Kidney (tissue), 14 donors: Measurements from ENCODE around the gene STKLD1. TPM values are rescaled to one million over a fixed set of nuclear protein-coding genes. Genes with fewer than 3 reads are reported as not detected.

Source experiments
- DNase-seq, 5 donors: peaks; one replicate each; pipeline ENCODE4 v3.0.0-alpha.2; 2013 to 2020
- FAIRE-seq: peaks from 2 replicates; lab custom pipeline; 2012; peaks lifted over from hg19 to GRCh38; lab: Jason Lieb, UNC
- H3K27ac ChIP-seq, 2 donors: one replicate each; pipeline ENCODE4 v1.7.0; 2013; ENCODE audit warnings: low read depth in 2 of 2, low read length in 2 of 2, inconsistent platforms in 1 of 2
- H3K27me3 ChIP-seq: one replicate; pipeline ENCODE4 v1.7.1; 2013; ENCODE audit warnings: low read length, inconsistent platforms; ENCODE audit not compliant: control insufficient read depth, insufficient read depth
- H3K36me3 ChIP-seq, 3 donors: one replicate each; pipeline versions ENCODE4 v1.7.0 to v1.7.1; 2013; ENCODE audit warnings: low read length in 3 of 3, control low read depth in 1 of 3, inconsistent platforms in 1 of 3; ENCODE audit not compliant: insufficient read depth in 3 of 3, control insufficient read depth in 2 of 3
- H3K4me1 ChIP-seq, 3 donors: one replicate each; pipeline versions ENCODE4 v1.7.0 to v1.7.1; 2013; ENCODE audit warnings: low read length in 3 of 3, inconsistent platforms in 1 of 3, low read depth in 1 of 3; ENCODE audit not compliant: control insufficient read depth in 2 of 3, insufficient read depth in 2 of 3
- H3K4me3 ChIP-seq, 3 donors: one replicate each; pipeline versions ENCODE4 v1.7.0 to v1.8.1; 2013; ENCODE audit warnings: low read length in 3 of 3, control low read depth in 1 of 3, inconsistent platforms in 1 of 3
- H3K9ac ChIP-seq, 3 donors: one replicate each; pipeline versions ENCODE4 v1.7.0 to v1.7.1; 2013; ENCODE audit warnings: low read length in 3 of 3, control low read depth in 1 of 3, inconsistent platforms in 1 of 3
- H3K9me3 ChIP-seq, 3 donors: one replicate each; pipeline versions ENCODE4 v1.7.0 to v1.7.1; 2013; ENCODE audit warnings: low read length in 3 of 3, control low read depth in 1 of 3, inconsistent platforms in 1 of 3; ENCODE audit not compliant: control insufficient read depth in 2 of 3, insufficient read depth in 1 of 3
- intact Hi-C: fragments of 100-400 bp; cut with DNase I; formaldehyde crosslinking; loops from one replicate; pipeline ENCODE4 v1.11.1; 2022
- polyA plus RNA-seq: library from polyadenylated mRNA; stranded (reverse); fragments of 350-450 nt; fragmentation: Illumina TruSeq; extraction: RNeasy Lipid Tissue Mini Kit (QIAGEN cat#74804); gene quantifications from one replicate; pipeline ENCODE4 v1.2.3, GENCODE V29; 2014; ENCODE audit warnings: low read depth, low replicate concordance; ENCODE audit not compliant: insufficient read depth
- total RNA-seq: library from RNA; stranded (reverse); fragmentation: NEBNext Ultra II Directional; extraction: Animal tissue kit (Norgen Biotek cat#: 25700); gene quantifications from one replicate; pipeline ENCODE4 v1.2.1, GENCODE V29; 2021
- TF ChIP-seq, protein P1 (sequence below): IDR thresholded peaks from 3 replicates; pipeline ENCODE4 v1.5.1; 2012; ENCODE audit warnings: mild to moderate bottlenecking, moderate library complexity, borderline replicate concordance; ENCODE audit not compliant: insufficient read depth; ENCODE audit errors: extremely low read depth
- donor health status: control.
- donor health status: control.
- donor health status: control.
- donor health status: control.
- donor health status: control.
- donor health status: DM: yes; HTN: yes; CAD: no.
- donor health status: Normal renal cell carcinoma (clear cell type).

The STKLD1 gene
- total and polyA plus RNA-seq, 2 donors from 2014 or later, result 1.9 to 4.0 TPM

DNA sequence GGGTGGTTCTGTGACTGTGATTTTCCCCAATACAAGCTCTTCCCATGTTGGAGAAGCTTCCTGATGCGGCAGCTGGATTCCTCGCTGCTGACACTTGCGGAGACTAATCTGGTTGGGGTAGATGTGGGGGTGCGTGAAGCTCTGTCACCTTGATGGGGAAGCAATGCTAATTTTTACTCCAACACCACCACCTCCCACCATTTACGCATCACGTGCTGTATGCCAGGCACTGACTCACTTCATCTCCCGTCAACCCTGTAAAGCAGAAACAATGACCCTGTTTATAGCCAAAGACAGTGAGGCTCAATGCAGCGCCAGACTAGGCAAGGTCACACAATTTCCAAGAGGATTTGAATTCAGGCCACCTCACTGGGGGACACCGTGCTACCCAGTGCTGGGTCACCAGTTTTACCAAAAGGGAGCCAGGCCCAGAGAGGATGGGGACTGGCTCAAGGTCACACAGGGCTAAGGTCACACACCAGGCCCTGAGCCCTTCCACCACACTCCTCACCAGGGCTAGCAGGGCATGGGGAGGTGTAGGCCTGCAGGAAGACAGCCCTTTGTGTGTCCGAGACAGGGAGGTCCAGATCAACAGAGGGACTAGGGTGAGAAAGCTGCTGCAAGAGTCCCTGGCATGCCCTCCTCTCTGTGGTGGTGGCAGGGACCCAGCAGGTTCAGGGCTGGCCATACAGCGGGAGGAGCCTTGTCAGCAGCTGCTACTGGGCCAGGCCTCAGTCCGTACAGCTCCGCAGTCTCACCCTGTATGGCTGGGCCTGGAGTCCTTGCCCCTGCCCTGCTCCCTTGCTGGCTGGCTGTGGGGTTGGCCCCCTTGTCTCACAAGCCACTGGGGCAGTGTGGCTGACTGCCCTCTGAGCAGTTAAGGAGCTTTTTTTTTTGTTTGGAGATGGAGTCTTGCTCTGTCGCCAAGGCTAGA lies 3.3 kb downstream of the STKLD1 start:
- TF ChIP-seq, protein P1, sequence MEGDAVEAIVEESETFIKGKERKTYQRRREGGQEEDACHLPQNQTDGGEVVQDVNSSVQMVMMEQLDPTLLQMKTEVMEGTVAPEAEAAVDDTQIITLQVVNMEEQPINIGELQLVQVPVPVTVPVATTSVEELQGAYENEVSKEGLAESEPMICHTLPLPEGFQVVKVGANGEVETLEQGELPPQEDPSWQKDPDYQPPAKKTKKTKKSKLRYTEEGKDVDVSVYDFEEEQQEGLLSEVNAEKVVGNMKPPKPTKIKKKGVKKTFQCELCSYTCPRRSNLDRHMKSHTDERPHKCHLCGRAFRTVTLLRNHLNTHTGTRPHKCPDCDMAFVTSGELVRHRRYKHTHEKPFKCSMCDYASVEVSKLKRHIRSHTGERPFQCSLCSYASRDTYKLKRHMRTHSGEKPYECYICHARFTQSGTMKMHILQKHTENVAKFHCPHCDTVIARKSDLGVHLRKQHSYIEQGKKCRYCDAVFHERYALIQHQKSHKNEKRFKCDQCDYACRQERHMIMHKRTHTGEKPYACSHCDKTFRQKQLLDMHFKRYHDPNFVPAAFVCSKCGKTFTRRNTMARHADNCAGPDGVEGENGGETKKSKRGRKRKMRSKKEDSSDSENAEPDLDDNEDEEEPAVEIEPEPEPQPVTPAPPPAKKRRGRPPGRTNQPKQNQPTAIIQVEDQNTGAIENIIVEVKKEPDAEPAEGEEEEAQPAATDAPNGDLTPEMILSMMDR, result no peak
- FAIRE-seq (no peak), DNase-seq (no peak)
- Histone ChIP-seq H3K36me3 (peaks cover 0 to 3% (median 0%) of the 10 kb centered on the region in 3 donors), H3K4me3 (no peak overlapping the region), H3K9me3 (peaks cover 0 to 4% (median 3%) of the 10 kb centered on the region in 3 donors), H3K9ac (no peak overlapping the region), H3K27me3 (no peaks in the 10 kb centered on the region), H3K4me1 (no peaks in the 10 kb centered on the region), H3K27ac (no peak overlapping the region)
- intact Hi-C loops, result no loop called here

DNA sequence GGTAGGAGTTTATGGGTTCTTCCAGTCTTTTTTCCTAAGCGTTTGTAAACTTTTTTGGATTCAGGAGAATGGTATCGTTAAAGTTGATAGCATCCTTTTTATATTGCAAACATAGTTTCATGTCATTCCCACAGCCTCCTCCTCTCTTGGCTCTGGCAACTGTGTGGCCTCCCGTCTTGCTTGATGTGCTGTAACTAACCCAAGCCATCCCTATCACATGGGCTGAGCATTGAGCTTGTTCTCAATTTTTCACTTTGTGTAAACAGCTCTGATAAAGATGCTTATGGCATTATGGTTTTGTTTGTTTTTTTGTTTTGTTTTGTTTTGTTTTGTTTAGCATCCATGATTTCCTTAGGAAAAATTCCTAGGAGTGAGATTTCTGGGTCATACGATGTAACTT lies 4.6 kb downstream of the STKLD1 start:
- no peak overlapping the region for H3K4me3 ChIP-seq
- H3K27me3 ChIP-seq, result no peaks in the 10 kb centered on the region
- H3K9me3 ChIP-seq, result peaks cover 0 to 4% (median 3%) of the 10 kb centered on the region in 3 donors
- intact Hi-C loops, result no loop called here
- H3K27ac ChIP-seq, result no peak overlapping the region
- peaks cover 0 to 3% (median 0%) of the 10 kb centered on the region in 3 donors for H3K36me3 ChIP-seq
- H3K4me1 ChIP-seq, result no peaks in the 10 kb centered on the region
- TF ChIP-seq, protein P1, result no peak
- FAIRE-seq, result no peak
- H3K9ac ChIP-seq, result no peak overlapping the region
- DNase-seq, result no peak

DNA sequence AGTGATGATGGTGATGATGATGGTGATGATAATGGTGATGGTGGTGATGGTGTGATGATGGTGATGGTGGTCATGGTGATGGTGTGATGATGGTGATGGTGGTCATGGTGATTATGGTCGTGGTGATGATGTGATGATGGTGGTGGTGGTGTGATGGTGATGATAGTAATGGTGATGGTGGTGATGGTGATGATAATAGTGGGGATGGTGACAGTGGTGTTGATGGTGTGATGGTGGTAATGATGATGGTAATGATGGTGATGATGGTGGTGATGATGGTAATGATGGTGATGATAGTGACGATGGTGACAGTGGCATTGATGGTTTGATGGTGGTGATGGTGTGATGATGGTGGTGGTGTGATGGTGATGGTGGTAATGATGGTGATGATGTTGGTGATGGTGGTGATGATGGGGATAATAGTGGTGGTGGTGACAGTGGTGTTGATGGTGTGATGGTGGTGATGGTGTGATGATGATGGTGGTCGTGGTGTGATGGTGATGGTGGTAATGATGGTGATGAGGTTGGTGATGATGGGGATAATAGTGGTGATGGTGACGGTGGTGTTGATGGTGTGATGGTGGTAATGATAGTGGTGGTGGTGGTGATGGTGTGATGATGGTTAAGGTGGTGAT lies 6.5 kb downstream of the STKLD1 start:
- peaks cover 0 to 3% (median 0%) of the 10 kb centered on the region in 3 donors for H3K36me3 ChIP-seq
- peaks cover 0 to 4% (median 3%) of the 10 kb centered on the region in 3 donors for H3K9me3 ChIP-seq
- no peak overlapping the region for H3K9ac ChIP-seq
- intact Hi-C loops, result no loop called here
- H3K4me3 ChIP-seq, result no peak overlapping the region
- TF ChIP-seq, protein P1, result no peak
- FAIRE-seq, result no peak
- no peak for DNase-seq
- no peaks in the 10 kb centered on the region for H3K27me3 ChIP-seq
- H3K27ac ChIP-seq, result no peak overlapping the region
- H3K4me1 ChIP-seq, result no peaks in the 10 kb centered on the region
